ENCODE measurements around the gene IFFO2.

DNA sequence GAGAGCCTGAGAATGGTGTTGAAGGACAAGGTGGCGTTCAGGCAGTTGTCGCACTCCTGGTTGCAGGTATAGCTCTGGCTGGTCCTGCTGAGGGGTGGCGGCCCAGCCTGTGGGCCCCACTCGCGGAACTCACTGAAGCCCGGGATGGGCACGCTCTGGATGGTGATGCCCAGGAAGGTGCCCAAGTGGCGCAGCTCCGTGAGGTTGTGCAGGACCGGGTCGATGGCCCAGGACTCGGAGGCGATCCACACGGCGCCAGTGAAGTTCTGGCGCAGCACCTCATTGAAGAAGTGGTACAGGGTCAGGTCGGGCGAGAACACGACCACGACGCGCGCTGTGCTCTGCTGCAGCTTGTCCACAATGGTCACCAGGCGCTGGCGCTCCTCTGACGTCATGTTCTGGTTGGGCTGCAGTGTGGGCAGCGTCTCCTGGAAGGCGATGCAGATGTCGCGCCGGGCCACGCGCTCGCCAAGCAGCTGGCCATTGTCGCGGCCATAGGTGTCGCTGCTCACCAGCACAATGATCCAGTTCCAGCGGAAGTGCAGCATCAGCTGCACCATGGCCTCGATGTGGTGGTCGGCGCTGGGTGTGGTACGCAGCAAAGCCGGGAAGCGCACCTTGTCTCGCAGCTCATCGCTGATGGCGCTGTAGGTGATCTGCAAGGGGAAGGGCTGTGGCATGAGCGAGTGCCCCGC, 102.0 kb downstream of the IFFO2 start:
- TF ChIP-seq, protein P1, sequence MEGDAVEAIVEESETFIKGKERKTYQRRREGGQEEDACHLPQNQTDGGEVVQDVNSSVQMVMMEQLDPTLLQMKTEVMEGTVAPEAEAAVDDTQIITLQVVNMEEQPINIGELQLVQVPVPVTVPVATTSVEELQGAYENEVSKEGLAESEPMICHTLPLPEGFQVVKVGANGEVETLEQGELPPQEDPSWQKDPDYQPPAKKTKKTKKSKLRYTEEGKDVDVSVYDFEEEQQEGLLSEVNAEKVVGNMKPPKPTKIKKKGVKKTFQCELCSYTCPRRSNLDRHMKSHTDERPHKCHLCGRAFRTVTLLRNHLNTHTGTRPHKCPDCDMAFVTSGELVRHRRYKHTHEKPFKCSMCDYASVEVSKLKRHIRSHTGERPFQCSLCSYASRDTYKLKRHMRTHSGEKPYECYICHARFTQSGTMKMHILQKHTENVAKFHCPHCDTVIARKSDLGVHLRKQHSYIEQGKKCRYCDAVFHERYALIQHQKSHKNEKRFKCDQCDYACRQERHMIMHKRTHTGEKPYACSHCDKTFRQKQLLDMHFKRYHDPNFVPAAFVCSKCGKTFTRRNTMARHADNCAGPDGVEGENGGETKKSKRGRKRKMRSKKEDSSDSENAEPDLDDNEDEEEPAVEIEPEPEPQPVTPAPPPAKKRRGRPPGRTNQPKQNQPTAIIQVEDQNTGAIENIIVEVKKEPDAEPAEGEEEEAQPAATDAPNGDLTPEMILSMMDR (IDR thresholded peaks at IDR 0.05; ENCODE audit: insufficient read depth, low read depth, low read length) = no peak
- no peak for TF ChIP-seq EZH2 (IDR thresholded peaks at IDR 0.05; ENCODE audit: insufficient read depth, low read length)

Data from astrocyte (in vitro differentiated cells and primary cell).